Fibroblast of skin of right quadriceps (primary cell): ENCODE results near the gene RGS6.

Source experiments
- DNase-seq: peaks from one replicate; pipeline ENCODE4 v3.0.0-alpha.2; 2013

The RGS6 gene

DNA sequence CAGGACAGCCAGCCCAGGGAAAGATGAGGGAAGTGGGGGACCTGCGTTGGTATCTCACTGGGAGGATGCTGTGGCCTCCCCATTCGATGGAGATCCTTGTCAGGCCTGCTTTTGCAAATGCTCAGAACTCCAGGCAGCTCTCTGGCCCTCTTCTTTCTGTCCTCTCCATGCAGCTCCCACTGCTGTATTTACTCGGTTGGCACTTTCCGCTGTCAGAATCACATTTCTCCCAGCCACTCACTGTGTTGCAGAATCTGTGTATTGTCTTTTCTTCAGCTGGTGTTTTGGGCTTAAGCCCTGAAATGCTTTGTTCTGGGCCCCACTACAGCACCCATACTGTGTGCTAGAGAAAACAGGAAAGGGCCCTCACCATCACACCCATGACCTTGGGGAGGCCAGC lies 401.1 kb downstream of the RGS6 start:
- DNase-seq = no peak

DNA sequence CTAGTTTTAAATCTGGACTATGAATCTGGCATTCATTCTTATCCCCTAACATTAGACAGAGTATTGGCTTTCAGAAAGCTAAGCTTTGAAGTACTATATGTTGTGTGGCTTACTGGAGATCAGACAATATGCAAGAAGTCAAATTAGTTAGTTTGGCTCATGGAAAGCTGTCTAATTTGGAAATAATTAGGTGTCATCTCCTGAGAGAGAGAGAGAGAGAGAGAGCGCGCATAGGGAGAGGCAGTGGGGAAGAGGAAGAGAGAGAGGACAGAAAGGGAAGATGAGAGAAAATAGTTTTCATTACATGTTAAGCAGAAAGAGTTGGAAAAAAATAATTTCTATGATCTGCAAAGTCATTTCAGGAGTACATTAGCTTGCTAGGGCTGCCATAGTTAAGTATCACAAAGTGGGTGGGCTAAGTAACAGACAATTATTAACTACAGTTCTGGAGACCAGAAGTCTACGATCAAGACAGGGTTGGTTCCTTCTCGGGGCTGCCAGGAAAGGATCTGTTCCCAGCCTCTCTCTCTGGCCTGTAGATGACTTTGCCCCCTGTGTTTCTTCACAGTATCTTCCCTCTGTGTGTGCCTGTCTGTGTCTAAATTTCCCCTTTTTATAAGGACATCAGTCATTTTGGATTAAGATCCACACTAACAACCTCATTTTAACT lies 404.2 kb downstream of the RGS6 start:
- DNase-seq = no peak

- no peak for DNase-seq
Measured at GRCh38 chr14:72341237-72341636, 409.0 kb downstream of the RGS6 start.

DNA sequence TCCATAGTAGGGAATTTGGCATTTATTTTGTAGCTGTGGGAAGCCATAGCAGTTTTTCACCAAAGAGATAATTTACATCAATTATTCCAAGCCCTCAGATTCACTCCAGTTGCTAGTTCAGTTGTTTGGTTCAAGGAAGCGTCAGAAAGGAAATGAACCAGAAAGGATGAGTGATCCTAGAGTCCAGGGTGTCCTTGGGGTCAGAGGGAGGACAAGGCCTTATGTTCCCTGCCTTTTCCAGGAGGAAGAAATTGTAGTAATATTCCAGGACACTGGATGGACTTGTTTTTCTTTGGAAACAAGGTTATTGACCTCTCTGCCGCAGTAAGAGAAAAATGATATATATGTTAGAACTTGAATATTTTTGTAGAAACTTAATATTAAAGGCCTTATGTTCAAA lies 409.5 kb downstream of the RGS6 start:
- DNase-seq = no peak

DNA sequence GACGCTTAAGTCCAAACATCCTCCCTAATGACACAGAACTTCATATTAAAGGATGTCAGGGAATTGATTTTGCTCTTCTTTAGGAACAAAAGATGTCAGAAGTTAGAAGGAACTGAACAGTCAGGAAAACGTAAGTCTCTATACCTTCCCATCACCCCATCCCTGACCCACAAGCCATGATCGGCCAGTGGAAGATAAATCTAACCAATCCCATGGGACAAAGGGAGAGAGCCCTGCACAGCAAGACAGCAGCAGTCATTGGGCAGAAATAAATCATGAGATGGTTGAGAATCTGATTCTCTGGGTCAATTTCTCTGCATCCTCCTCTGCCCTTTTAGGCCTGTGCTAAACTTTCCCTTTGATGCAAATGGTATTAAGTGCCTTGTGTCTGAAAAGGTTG lies 414.9 kb downstream of the RGS6 start:
- DNase-seq = no peak

- no peak for DNase-seq
Measured at GRCh38 chr14:72350215-72350614, 418.0 kb downstream of the RGS6 start.

- no peak for DNase-seq
Measured at GRCh38 chr14:72352012-72352411, 419.8 kb downstream of the RGS6 start.

GRCh38 chr14:72366619-72367018 lies 434.4 kb downstream of the RGS6 start:
- no peak for DNase-seq

GRCh38 chr14:72369106-72369505 lies 436.9 kb downstream of the RGS6 start:
- no peak for DNase-seq

GRCh38 chr14:72377016-72377415 lies 444.8 kb downstream of the RGS6 start:
- no peak for DNase-seq

GRCh38 chr14:72380456-72380855 lies 448.2 kb downstream of the RGS6 start:
- DNase-seq = no peak

DNA sequence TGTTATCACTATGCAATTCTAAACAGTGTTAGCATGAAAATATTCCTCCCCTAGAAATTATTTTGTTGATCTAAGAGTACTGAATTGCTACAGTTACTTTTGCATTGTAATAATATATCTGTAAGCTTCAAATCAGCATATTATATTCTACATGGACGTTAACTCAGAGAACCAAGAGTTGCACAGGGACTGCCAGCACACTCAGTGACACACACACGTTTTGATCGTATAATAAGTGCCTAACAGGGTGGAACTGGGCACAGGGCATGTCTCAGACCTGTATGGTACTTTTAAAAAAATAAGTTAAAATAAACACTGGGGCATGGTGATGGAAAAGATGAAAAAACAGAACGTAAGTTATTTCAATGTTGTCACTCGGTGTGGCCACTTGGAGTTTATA lies 451.6 kb downstream of the RGS6 start:
- no peak for DNase-seq

DNA sequence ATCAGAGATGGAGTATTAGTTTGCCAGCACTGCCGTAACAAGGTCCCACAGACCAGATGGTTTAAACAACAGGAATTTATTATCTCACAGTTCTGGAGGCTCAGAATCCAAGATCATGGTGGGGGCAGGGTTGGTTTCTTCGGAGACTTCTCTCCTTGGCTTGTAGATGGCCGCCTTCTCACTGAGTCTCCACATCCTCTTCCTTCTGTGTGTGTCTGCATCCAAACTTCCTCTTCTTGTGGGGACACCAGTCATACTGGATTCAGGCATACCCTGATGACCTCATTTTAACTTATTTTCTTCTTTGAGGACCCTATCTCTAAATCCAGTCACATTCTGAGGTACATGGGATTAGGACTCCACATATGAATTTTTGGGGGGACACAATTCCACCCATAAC lies 455.5 kb downstream of the RGS6 start:
- DNase-seq = no peak

DNA sequence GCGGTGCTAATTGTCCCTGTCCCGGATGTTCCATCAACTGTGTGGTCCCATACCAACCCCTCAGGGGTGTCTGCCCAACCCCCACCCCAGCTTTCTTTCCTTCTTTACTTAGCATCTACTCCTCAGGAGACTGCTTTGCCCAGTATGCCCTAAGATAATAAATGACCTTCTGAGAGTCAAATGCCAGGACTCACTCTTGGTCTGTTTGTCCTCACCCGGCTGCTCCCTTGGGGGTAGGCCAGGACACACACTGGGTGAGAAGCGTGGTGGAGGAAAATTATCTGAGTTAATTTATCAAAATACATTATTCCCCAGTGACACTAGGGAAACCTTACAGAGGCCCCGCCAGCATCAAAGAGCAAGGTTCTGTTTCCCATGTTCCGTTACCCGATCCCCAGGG lies 457.0 kb downstream of the RGS6 start:
- no peak for DNase-seq

DNA sequence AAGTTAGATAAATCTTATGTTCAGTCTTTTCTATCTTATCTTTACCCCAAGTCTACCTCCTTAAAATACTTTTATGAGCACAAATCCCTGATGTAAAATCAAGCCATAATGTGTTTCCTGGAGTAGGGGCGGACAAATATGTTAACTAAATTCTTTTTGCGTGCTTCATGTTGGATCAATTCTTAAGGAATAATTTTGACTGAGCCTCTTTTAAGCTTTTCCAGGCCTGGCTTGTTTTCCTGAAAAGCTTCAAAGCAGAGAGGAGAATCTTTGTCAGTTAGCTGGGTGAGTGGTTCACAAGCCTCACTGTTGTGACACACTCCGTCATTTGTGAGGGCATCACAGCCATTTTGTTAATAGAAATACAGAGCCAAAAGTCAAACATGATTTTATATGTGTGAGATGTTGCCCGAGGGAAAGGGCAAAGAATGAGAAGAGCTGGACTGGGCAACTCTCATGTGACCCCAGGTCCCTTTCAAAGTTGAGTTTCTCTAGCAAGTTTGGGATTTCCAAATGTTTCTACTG lies 468.9 kb downstream of the RGS6 start:
- no peak for DNase-seq

GRCh38 chr14:72401632-72402376 lies 469.6 kb downstream of the RGS6 start:
- DNase-seq = no peak

DNA sequence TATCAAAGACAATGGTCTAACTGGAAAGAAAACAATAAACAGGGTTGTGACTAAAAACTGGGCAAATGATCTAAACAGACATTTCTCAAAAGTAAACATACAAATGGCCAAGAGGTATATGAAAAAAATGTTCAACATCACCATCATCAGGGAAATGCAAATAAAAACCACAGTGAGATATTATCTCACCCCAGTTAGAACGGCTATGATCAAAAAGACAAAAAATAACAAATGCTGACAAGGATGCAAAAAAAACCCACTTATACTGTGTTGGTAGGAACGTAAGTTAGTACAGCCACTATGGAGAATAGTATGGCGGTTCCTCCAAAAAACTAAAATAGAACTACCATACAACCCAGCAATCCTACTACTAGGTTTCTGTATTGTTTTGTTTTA lies 470.1 kb downstream of the RGS6 start:
- no peak for DNase-seq

GRCh38 chr14:72404106-72404774 lies 472.0 kb downstream of the RGS6 start:
- no peak for DNase-seq

GRCh38 chr14:72404998-72405397 lies 472.8 kb downstream of the RGS6 start:
- no peak for DNase-seq

- DNase-seq = no peak
Measured at GRCh38 chr14:72408020-72408419, 475.8 kb downstream of the RGS6 start.

DNA sequence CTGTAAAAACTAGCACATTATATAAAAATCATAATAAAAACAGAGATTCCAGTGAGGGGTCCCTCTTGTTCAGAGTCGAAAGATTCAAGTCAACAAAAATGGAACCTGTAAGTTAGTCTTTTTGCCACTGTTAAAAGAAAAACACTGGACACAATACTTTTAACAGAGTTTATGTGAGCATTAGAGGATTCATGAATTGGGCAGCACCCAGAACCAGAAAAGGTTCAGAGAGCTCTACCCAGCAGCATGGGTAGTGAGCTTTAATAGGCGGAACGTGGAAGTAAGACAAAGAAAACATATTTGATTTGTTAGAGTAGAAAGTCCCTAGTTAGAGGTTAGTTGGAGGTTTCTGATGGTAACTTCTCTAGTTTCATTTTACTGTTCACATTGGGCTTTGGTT lies 476.8 kb downstream of the RGS6 start:
- no peak for DNase-seq

GRCh38 chr14:72416081-72416849 lies 484.0 kb downstream of the RGS6 start:
- no peak for DNase-seq

DNA sequence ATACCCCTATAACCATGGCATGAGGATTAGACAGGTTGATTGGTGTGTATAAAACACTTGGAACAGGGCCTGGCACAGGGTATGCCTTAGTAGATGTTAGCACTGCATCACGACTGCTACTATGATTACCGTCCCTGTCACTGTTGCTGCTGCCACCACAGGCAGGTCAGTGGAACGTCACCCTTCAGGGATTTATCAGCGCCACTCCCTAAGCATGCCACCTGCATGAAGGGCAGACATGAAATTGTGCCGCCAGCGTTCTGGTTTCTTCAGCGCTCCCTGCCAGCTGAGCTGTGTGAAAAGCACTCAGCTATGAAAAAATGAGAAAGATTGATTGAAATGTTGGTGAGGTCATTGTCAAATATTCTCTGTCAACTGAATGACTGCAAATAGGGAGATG lies 484.7 kb downstream of the RGS6 start:
- no peak for DNase-seq
